WTC11 (cell line): ENCODE results near the gene ADIPOR2.

ENCODE experiments used
- FOXJ3 ChIP-seq: sonication (generic); formaldehyde crosslinking; IDR thresholded peaks from 2 replicates; pipeline ENCODE4 v1.9.0; 2021; ENCODE audit warnings: missing genetic modification reagents, mild to moderate bottlenecking, borderline replicate concordance
- NFE2L1 ChIP-seq: sonication (generic); formaldehyde crosslinking; IDR thresholded peaks from 2 replicates; pipeline ENCODE4 v1.8.1; 2023; ENCODE audit warnings: missing genetic modification reagents
- SP1 ChIP-seq: sonication (generic); formaldehyde crosslinking; conservative IDR thresholded peaks from 2 replicates; pipeline ENCODE4 v1.8.1; 2022; ENCODE audit warnings: missing genetic modification reagents
- TF ChIP-seq, protein P1 (sequence below): fragments of 200-600 bp; IDR thresholded peaks from 2 replicates; pipeline ENCODE4 v1.8.0; 2022; ENCODE audit warnings: antibody characterized with exemption
- TF ChIP-seq, protein P2 (sequence below): sonication (generic); formaldehyde crosslinking; IDR thresholded peaks from 2 replicates; pipeline ENCODE4 v1.8.1; 2023; ENCODE audit warnings: mild to moderate bottlenecking, moderate library complexity, missing genetic modification reagents

DNA sequence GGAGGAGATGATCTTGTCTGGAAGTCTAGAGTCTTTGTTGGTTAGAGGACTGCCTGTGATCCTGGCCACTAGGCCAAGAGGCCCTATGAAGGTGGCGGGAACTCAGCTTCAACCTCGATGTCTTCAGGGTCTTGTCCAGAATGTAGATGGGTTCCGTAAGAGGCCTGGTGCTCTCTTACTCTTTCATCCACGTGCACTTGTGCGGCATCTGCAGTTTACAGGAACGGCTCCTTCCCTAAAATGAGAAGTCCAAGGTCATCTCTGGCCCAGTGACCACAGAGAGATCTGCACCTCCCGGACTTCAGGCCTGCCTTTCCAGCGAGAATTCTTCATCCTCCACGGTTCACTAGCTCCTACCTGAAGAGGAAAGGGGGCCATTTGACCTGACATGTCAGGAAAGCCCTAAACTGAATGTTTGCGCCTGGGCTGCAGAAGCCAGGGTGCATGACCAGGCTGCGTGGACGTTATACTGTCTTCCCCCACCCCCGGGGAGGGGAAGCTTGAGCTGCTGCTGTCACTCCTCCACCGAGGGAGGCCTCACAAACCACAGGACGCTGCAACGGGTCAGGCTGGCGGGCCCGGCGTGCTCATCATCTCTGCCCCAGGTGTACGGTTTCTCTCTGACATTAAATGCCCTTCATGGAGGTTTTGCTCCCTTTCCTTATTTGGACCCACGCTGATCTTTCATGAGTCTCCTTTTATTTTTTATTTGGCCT is 44.1 kb upstream of the ADIPOR2 start:
- TF ChIP-seq, protein P1, sequence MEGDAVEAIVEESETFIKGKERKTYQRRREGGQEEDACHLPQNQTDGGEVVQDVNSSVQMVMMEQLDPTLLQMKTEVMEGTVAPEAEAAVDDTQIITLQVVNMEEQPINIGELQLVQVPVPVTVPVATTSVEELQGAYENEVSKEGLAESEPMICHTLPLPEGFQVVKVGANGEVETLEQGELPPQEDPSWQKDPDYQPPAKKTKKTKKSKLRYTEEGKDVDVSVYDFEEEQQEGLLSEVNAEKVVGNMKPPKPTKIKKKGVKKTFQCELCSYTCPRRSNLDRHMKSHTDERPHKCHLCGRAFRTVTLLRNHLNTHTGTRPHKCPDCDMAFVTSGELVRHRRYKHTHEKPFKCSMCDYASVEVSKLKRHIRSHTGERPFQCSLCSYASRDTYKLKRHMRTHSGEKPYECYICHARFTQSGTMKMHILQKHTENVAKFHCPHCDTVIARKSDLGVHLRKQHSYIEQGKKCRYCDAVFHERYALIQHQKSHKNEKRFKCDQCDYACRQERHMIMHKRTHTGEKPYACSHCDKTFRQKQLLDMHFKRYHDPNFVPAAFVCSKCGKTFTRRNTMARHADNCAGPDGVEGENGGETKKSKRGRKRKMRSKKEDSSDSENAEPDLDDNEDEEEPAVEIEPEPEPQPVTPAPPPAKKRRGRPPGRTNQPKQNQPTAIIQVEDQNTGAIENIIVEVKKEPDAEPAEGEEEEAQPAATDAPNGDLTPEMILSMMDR, result no peak
- TF ChIP-seq, protein P2, sequence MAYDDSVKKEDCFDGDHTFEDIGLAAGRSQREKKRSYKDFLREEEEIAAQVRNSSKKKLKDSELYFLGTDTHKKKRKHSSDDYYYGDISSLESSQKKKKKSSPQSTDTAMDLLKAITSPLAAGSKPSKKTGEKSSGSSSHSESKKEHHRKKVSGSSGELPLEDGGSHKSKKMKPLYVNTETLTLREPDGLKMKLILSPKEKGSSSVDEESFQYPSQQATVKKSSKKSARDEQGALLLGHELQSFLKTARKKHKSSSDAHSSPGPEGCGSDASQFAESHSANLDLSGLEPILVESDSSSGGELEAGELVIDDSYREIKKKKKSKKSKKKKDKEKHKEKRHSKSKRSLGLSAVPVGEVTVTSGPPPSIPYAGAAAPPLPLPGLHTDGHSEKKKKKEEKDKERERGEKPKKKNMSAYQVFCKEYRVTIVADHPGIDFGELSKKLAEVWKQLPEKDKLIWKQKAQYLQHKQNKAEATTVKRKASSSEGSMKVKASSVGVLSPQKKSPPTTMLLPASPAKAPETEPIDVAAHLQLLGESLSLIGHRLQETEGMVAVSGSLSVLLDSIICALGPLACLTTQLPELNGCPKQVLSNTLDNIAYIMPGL (CRISPR knock-in tag), result no peak
- TF ChIP-seq NFE2L1 (CRISPR knock-in tag) (no peak), FOXJ3 (CRISPR knock-in tag) (no peak), SP1 (CRISPR knock-in tag) (no peak)
